Gastrocnemius medialis (tissue), 4 donors: ENCODE measurements around the gene TXNDC11.

Experiments used
- POLR2A ChIP-seq, 2 donors: fragments of 450-650 bp; IDR thresholded peaks; one replicate each; pipeline ENCODE4 v1.6.1; 2017; ENCODE audit warnings: antibody characterized with exemption in 2 of 2, mild to moderate bottlenecking in 2 of 2, moderate library complexity in 2 of 2
- TF ChIP-seq, protein P1 (sequence below), 5 experiments: fragments of 450-650 bp in 3 of 5; fragments of 200-600 bp in 2 of 5; sonication (generic) in 2 of 5; IDR thresholded peaks in 4 of 5; conservative IDR thresholded peaks in 1 of 5; 1 replicate in 4 of 5; 2 replicates in 1 of 5; pipeline ENCODE4 v1.5.1; 2016 to 2019; ENCODE audit warnings: antibody characterized with exemption in 5 of 5, mild to moderate bottlenecking in 3 of 5, moderate library complexity in 3 of 5

DNA sequence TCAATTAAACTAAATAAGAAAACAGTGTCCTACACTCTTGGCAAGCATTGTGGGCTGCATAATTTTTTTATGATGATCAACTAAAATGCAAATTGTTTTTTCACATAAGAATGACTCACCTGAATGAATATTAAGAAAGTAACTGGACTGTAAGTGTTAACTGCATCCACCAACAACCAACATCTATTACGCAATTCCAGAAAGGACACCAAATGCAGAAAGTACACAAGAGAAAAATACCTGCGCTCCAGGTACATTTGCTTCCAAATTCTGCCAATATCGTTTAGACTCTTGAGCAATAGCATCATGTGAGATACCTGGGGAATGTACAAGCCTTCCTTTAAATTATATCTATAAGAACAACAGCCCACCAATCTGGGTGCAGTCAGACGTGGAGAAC lies 19.8 kb upstream of the TXNDC11 start:
- TF ChIP-seq, protein P1, sequence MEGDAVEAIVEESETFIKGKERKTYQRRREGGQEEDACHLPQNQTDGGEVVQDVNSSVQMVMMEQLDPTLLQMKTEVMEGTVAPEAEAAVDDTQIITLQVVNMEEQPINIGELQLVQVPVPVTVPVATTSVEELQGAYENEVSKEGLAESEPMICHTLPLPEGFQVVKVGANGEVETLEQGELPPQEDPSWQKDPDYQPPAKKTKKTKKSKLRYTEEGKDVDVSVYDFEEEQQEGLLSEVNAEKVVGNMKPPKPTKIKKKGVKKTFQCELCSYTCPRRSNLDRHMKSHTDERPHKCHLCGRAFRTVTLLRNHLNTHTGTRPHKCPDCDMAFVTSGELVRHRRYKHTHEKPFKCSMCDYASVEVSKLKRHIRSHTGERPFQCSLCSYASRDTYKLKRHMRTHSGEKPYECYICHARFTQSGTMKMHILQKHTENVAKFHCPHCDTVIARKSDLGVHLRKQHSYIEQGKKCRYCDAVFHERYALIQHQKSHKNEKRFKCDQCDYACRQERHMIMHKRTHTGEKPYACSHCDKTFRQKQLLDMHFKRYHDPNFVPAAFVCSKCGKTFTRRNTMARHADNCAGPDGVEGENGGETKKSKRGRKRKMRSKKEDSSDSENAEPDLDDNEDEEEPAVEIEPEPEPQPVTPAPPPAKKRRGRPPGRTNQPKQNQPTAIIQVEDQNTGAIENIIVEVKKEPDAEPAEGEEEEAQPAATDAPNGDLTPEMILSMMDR (IDR thresholded peaks at IDR 0.05 in 4 of 5, conservative IDR thresholded peaks at IDR 0.05 in 1 of 5) = no peak
- TF ChIP-seq POLR2A (IDR thresholded peaks at IDR 0.05) = no peak
